HG03521 (cell line): ENCODE results near the gene SIRT2.

Source experiments
- ATAC-seq: cut with Tn5 transposase; IDR thresholded peaks from one replicate; pipeline ENCODE4 v1.9.1; 2021; ENCODE audit warnings: mild to moderate bottlenecking, moderate library complexity; ENCODE audit not compliant: unreplicated experiment

The SIRT2 gene

DNA sequence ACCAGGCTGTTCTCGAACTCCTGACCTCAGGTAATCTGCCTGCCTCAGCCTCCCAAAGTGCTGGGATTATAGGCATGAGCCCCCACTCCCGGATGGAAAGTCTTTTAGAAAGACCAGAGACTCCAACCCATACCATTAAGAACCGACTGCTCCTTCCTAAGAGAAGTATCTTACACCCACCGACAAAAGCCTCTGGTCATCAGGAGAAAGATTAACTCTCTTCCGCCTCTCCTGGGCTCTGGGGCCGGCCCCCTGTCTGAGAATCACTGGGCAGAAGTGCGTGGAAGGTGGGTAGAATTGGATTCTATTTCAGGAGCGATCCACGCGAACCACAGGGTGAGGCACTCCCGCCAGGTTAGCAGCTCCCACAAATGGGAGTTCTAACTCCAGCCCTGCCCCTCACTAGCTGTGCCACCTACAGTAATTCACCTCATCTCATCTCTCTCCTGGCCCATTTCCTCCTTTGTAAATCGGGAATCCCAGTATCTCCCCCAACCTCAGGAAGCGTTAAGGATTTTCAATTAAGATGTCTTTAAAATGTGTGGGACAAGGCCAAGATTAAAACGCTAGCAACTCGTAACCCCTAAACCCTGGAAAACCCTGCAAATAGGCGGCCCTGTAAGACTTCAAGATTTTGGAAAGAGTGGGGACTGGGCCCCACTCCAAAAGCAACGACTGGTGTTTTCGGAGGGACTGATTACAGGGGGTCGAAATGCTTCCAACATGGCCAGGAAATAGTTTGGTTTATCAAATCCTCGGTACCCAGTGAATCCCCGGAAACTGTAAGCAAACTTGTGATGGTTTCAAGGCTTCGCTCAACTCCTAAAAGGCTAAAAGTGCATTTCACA, 50.9 kb downstream of the SIRT2 start:
- ATAC-seq: no peak

DNA sequence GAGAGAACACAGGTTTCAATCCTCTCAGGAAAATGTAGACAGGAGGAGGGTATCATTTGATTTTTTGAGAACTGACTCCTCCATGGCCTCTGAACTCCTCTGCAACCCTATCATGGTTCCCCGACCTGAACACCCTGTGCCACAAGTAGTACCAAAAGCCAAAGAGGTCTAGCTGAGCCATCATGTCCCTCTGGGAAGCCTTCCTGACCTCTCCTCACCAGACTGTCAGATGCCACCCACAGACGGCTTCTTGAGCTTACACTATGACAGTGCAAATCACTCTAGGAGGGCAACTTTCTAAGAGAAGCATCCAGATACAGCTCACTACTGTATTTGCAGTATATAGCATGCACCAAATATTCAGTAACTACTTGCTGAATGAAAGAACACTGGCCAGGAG, 53.3 kb downstream of the SIRT2 start:
- ATAC-seq: no peak

DNA sequence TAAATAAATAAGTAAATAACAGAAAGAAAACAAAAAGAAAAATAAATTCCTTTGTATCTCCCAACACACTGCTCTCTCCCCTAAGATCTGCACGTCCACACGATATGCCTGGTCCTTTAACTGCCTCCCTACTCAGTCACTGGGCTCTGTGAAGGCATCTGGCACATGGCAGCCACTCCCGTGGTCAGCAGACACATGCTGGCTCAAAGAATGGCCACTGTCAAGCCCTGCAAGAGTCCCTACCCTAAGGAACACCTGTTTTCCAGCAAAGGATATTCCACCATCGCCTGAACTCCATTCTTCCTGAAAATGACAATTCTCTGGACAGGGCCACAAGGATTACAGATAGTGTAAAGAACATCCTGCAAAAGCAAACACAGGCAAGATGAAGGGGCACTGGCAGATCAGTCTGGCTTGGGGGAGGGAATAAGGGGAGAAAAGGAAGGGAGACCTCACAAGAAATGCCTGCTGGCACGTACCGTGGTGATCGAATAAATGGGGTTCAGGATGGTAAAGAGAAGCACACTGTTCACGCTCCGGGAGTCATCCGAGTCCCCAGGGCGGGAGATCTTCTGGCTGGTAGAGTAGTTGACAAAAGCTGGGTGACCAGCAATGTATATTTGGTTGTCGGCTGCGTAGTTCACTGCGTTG, 53.9 kb downstream of the SIRT2 start:
- ATAC-seq: no peak

DNA sequence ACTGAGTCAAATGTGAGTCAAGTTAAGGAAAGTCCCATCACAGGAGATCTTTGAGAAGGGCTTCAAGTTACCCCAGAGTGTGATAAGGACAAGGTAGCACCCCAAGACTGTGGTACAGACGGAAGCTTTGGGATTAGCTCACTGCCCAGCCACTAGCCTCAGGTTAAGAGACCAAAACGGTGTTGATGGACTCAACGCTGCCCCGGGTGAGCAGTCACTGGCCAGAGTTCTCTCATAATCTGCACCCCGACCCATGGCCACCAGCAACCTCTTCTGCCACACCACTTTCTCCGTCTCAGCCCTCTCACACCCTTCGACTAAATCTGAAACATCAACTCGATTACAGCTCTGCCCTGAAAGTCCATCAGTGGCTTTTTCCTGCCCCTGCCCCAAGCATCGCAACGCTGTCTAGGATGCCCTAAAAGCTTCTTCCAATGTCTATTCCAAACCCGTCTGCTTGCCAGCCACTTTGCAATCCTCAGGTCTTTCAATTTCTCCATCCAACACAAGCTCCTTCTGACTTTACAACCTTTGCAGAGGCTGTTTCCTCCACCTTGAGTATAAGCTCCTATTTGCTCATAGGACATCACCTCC, 55.2 kb downstream of the SIRT2 start:
- no peak for ATAC-seq

DNA sequence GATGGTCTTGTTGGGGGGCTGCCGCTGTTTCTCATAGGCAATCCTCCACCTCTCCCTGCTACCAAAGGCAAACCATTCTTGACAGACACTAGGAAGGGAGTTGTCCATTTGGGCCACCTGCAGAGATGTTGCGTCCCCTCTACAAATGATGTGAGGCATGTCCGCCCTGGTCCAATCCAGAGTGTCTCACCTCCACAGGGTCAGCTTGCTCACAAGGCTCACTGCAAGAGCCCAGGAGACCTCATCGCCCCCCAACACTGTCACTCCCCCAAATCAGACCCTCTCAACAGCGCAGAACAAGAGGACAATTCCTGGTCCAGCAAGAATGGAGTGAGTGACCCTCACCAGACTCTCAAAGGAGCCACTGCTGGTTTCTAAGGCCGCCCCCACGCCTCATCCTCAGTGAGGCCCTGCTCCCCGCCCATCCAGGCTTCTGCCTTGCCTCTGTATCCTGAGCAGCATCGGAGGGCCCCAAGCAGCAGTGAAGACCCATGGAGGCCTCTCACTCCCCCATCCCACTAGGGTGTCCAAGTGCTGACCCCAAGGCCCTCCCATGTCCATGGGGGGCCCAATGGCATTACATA, 56.2 kb downstream of the SIRT2 start:
- ATAC-seq: no peak

DNA sequence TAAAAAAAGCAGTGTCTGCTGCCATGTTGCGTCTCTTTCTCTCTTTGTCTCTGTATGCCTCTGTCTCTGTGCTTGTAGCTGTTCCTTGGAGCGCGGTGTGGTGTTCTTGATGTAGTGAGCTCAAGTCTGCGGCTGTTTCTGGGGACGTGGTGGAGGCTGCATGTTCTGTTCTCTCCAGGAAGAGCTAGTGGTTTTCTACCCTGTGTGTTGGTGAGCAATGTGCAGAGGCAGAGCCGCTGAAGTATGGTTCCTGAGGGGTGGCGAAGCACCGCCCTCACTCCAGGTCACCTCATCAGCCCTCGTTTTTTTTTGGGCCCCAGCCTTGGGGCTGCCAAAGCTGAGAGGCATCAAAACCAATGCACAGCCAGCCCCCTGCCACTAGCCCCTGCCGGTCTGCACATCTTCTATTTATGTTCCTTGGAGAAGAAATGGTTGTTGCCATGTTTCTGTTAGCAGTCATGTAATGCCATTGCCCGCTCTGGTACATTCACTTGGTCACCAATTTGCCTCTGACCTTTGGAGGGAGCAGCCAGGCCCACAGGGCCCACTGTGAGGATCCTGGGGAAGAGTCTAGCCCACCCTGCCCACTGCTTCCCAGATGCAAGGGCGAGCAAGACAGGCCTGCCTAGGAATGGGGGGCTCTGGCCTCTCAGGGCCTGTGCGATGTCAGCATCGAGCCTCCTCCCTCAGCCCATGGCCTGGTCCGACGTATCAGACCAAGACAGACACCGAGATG, 56.8 kb downstream of the SIRT2 start:
- ATAC-seq: no peak

DNA sequence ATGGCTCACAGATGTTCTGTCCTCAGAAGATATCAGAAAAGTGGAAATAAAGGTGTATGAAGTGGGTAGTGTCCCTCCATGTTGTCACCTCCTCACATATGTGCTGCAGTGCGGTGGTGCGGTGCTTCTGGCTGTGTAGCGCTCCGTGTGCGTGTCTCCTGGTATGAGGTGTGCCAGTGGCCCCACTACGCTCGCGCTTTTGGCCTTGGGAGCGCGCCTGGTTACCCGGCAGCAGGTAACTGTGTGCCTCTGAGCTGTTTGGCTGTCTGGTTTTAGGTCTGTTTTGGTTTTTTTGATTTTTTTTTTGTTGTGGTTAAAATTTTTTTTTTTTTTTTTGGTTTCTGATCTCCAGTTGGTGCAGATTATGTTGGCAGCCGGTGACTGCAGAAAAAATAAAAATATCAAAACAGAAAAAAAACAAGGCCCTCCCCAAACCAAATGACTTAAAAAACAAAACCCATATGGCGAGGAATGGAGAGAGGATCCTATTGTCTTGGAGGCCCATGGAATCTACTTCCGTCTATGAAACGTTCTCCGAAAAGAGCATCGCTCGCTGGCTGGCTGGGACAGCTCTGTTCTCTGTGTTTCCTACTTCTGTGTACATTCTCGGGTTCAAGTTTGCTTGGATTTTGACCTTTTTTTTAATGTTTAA, 57.5 kb downstream of the SIRT2 start:
- no peak for ATAC-seq

DNA sequence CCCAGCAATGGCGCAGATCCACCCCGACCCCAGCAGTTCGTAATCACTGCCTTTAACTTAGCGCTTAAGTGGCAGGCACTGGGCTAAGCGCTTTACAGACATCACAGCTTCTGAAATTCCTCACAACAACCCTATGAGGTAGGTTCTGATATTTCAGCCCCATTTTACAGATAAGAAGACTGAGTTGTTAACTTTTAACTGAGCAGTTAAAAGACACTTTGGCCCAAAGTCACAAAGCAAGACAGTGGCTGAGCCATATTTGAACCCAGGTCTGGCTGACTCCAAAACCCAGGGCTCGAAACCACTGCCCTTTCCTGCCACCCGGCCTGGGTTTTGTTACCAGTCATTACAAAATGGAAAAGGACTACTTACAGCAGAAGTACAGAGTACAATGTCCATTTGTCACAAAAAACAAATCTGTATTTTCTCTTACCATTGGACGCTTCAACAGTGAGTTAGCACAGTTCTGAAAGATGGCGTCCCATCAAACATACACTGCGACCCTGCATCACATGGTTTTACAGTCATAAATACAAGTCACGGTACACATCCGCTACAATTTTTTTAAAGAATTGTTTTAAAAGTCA, 58.1 kb downstream of the SIRT2 start:
- no peak for ATAC-seq

DNA sequence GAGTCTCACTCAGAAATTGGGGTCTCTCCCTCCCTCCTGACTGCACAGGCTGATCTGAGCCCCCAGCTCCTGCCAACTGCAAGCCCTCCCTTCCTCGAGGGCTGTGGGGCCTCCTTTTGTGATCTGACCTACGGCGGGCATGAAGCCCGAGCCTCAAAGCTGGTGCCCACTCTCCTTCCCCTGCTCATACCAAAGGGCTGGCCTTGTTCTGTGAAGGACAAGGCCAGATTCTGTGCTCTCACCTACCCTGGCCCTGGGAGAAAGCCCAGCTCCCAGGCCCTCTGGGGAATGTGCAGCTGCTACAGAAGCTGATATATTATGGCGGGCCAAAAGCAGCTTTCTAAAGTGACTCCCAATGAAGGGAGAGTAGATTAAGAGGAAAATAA, 58.8 kb downstream of the SIRT2 start:
- ATAC-seq: no peak

DNA sequence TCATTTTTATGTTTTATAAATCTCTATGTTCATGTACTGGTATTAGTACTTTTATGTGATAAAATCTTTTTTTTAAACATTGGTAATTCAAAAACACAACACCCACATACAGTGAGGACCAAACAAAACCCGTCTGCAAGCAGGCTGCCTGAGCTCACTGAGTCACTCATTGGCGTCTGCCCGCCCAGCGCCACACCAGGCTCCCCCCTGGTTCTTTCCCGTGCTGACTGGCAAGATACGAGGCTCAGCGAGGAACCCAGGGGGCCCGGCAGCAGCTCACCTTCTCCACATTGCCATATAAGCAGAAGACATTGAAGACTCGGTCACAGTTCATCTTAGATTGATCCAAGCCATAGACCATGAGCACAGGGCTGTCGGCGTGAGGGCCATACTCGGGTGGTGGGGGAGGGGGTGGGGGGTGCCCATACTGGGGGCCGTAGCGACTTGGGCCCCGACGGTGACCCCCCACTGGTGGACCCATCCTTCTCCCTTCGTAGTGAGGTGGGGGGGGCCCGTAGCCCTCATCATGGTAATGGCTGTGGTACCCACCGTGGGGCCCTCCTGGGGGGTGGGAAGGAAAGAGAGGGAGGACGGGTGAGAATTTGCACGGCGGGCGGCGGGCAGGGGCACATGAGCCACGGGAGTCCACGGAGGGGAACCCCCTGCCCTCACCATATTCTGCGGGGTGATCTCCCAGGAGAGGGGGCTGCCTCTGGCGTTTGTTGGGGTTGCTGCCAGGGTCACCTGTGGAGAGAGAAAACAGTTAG, 59.4 kb downstream of the SIRT2 start:
- ATAC-seq: no peak

DNA sequence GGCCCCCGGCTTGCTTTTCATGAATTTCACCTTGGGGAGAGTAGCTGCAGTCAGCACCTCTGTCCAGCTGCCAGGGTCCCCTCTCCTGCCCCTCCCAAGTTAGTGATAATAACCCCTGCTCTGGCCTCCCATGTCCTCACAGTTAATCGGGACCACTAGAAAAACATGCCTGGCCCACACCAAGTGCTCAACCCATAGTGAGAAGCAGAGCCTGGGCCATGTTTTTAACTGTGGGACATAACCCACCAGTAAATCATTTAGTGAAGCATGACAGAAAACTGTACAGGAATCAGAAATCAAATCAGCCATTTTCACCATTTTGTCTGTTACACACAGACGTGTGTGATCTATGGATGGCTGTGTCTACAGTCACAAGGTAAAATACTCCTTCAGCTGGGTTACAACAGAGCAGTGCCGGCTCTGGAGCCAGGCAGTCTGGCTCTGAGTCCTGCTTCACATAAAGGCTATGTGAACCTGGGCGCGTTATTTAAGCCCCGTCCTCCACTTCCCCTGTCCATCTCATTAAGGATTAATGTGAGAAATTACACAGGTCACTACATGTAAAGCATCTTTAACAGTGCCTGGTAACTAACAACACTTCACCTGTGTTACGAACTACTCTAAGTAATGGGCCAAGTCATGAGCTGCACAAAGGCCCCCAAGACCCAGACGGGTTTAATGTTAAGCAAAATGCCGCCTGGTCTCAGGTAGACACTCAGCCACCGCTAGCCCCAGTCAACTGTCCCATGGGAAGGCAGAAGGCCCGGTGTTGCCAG, 60.2 kb downstream of the SIRT2 start:
- ATAC-seq: no peak

DNA sequence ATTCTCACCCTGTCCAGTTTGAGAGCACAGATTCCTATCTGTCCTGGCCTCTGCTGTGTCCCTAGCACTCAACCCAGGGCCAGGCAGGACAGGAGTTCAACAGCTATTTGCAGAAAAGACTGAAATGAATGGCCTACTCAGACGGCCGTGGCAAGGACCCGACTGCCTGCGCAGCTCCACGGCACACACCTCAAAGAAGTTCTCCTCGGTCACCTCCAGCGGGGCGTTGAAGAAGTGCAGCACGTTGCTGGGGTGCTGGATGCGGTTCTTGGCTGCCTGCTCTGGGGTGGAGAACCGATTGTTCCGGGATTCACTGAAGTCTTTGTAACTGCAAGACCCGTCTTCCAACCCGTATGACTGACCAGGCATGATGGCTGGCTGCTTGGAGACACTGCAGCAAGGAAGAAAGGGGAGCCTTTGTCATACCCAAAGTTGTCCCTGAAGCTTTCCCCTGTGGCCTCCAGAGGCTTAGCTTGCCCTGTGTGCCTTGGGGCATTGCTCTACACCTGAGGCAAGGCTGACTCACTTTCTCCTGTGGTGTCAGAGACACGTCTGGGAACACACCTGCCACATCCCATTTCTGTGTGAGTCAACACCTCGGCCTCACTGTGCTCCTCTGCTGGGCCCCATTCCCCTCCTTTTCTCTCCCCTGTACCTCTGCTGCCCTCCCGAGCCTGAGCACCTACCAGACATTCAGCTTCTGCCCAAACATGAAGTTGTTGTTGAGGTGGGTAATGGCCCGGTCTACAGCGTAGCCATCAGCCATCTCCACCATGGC, 61.0 kb downstream of the SIRT2 start:
- no peak for ATAC-seq

DNA sequence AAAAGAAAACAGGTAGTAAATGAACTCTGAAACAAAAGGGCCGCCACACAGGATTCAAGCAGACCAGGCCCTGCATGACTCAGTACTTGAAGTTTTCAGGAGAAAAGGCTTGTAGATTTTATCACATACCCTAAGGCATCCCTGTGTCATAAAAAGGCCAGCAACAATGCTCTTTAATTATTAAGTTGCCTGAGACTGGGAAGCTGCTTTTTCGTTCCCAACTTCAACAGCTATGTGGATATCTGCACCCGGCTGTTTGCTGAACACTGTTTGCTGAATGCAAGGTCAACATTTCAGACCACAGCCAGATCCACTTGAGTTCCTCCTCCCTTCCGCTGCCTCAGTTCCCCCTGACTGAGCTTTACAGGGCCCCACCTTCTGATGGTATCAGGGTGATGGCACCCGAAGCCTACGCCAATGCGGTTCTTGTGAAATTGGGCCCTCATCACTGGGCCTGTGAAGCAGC, 61.7 kb downstream of the SIRT2 start:
- ATAC-seq: no peak

DNA sequence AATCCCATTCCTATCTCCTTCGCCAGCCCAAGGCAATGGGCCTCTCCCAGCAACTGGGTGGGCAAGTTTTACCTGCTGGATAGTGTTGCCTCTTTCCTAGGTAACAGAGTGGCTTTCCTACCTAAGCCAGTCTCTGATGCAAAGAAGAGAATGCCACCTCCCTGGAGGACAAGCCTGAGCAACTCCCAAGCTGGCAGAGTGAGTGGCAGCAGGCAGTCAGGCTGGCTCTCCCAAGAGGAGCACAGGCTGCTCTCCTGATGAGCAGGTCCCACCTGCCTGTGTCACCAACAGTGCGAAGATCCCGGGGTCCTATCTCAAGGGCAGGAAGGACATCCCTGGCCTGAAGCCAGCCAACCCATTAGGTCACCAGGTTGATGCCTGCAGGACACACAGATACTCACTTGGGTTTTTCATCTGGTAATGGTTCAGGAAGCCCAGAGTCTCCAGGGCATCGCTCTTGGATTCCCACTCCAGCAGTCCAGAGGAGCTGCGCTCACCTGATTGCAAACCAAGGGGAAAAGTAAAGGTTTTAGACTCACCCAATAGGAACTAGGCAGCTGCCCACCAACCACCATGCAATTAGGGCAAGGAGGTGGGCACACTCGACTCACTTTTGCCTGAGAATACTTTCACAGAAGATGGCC, 62.3 kb downstream of the SIRT2 start:
- ATAC-seq: no peak

DNA sequence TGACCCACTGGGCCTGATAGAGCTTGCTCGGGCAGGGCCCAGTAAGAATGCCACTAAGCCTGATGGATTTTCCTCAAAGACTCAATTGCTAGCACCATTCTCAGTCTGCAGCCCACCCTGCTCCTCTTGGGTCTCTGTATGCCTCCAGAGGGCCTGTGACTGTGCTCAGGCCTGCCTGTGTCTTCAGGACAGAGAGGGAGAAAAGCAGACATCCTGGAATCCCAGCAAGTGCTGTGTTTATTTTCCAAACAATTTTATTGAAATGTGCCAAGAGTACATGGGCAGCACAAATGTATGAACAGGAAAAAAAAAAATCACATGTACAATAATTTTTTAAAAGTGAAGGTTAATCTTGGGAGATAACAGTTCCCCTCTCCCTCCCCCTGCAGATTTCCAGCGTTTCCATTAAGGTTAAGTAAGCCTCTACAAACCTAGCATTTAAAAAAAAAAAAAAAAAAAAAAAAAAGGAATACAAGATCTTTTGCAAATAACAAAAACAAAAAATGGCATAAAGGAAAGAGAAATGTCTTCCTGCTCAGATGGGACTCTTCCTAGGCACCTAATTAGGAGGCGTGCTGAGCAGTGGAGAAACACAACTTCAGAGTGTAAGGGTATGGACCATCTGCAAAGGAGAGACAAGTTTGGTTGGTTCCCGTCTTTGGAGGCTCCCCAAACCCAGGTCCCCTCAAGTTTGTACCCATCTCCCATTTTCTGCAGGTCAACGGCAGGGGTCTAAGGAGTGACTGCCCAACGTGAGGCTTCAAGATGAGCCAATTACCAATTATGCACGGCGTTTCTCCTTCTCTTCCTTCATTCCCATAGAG, 63.0 kb downstream of the SIRT2 start:
- no peak for ATAC-seq

DNA sequence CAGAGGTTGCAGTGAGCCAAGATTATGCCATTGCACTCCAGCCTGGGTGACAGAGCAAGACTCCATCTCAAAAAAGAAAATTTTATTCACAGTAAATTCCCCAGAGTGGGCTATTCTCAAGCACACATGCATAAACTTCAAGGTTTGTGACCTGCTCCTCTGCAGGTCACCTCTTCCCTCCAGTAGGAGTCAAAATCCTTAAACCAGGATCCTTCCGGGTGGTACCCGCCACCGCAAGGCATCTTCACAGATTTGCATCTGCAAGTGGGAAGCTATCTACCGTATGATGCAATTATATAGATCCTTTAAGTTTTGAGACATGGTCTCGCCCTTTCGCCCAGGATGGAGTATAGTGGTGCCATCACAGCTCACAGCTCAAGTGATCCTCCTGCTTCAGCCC, 64.8 kb downstream of the SIRT2 start:
- ATAC-seq: no peak

DNA sequence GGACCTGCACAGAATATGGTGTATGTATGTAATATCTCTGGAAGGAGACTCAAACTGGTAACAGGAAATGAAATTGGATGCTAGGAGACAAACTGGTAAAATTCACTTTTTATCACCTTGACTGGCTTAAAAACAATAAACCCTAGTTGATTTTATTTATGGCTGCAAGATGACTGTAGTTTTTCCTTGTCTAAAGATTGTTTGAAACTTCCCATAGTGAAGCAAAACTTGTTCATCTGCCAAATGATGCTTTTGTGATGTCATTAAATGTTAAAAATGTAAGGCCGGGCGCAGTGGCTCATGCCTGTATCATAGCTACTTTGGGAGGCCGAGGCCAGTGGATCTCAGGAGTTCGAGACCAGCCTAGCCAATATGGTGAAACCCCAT, 65.3 kb downstream of the SIRT2 start:
- no peak for ATAC-seq
